GM21529 (cell line): ENCODE measurements around the gene PKP1.

Source experiments
- ATAC-seq: cut with Tn5 transposase; IDR thresholded peaks from one replicate; pipeline ENCODE4 v1.9.1; 2021; ENCODE audit not compliant: unreplicated experiment

The PKP1 gene

GRCh38 chr1:201281573-201281972, 1.7 kb upstream of the PKP1 start:
- ATAC-seq, result no peak

- no peak for ATAC-seq
Observed at GRCh38 chr1:201282216-201282615, 1.1 kb upstream of the PKP1 start.

- no peak for ATAC-seq
Observed at GRCh38 chr1:201283836-201284553, 689 bp downstream of the PKP1 start.

GRCh38 chr1:201284636-201285035, 1.3 kb downstream of the PKP1 start:
- ATAC-seq, result no peak

- ATAC-seq, result no peak
Observed at GRCh38 chr1:201285846-201286245, 2.5 kb downstream of the PKP1 start.

- no peak for ATAC-seq
Observed at GRCh38 chr1:201286445-201286844, 3.1 kb downstream of the PKP1 start.

GRCh38 chr1:201288007-201288406, 4.7 kb downstream of the PKP1 start:
- ATAC-seq, result no peak

- no peak for ATAC-seq
Observed at GRCh38 chr1:201288765-201289164, 5.5 kb downstream of the PKP1 start.

GRCh38 chr1:201290551-201290950, 7.2 kb downstream of the PKP1 start:
- ATAC-seq, result no peak

GRCh38 chr1:201291916-201292315, 8.6 kb downstream of the PKP1 start:
- ATAC-seq, result no peak

- no peak for ATAC-seq
Observed at GRCh38 chr1:201294876-201295275, 11.6 kb downstream of the PKP1 start.

GRCh38 chr1:201295346-201295745, 12.0 kb downstream of the PKP1 start:
- no peak for ATAC-seq

GRCh38 chr1:201295861-201296260, 12.6 kb downstream of the PKP1 start:
- no peak for ATAC-seq

GRCh38 chr1:201296352-201296751, 13.0 kb downstream of the PKP1 start:
- ATAC-seq, result no peak

- ATAC-seq, result no peak
Observed at GRCh38 chr1:201298396-201299381, 15.4 kb downstream of the PKP1 start.

- ATAC-seq, result no peak
Observed at GRCh38 chr1:201299968-201300367, 16.7 kb downstream of the PKP1 start.

- no peak for ATAC-seq
Observed at GRCh38 chr1:201300641-201301040, 17.3 kb downstream of the PKP1 start.

- ATAC-seq, result no peak
Observed at GRCh38 chr1:201302163-201303152, 19.2 kb downstream of the PKP1 start.

GRCh38 chr1:201304126-201304525, 20.8 kb downstream of the PKP1 start:
- no peak for ATAC-seq

- no peak for ATAC-seq
Observed at GRCh38 chr1:201305815-201306214, 22.5 kb downstream of the PKP1 start.

GRCh38 chr1:201307231-201307630, 23.9 kb downstream of the PKP1 start:
- ATAC-seq, result no peak
